K562 (cell line): ENCODE results near the gene SARS1. TPM values are rescaled to one million over a fixed set of nuclear protein-coding genes. Genes with fewer than 3 reads are reported as not detected.

Experiments used
- BCLAF1 ChIP-seq, 2 experiments: fragments of 450-650 bp in 1 of 2; IDR thresholded peaks; 2 replicates each; pipeline ENCODE4 v1.6.1; 2011 to 2017; ENCODE audit warnings: low read depth in 2 of 2, antibody characterized with exemption in 1 of 2, borderline replicate concordance in 1 of 2, low read length in 1 of 2, mild to moderate bottlenecking in 1 of 2, mixed read lengths in 1 of 2; ENCODE audit not compliant: control insufficient read depth in 1 of 2
- CBFA2T3 ChIP-seq: fragments of 450-650 bp; IDR thresholded peaks from 2 replicates; pipeline ENCODE4 v1.6.1; 2017
- DIDO1 ChIP-seq: fragments of 450-650 bp; IDR thresholded peaks from 2 replicates; pipeline ENCODE4 v1.6.1; 2016; ENCODE audit warnings: low read depth, missing biosample characterization, missing genetic modification characterization
- ETV5 ChIP-seq: sonication (generic); formaldehyde crosslinking; IDR thresholded peaks from 2 replicates; pipeline ENCODE4 v1.4.0; 2020; ENCODE audit warnings: low read depth, mild to moderate bottlenecking, missing genetic modification reagents
- GABPB2 ChIP-seq: fragments of 250-450 bp; sonication (Bioruptor Pico); conservative IDR thresholded peaks from 2 replicates; pipeline ENCODE4 v1.5.1; 2021; ENCODE audit warnings: mild to moderate bottlenecking
- HDAC8 ChIP-seq: fragments of 450-650 bp; IDR thresholded peaks from 2 replicates; pipeline ENCODE4 v1.6.1; 2016; ENCODE audit warnings: mild to moderate bottlenecking, missing genetic modification characterization, moderate library complexity, missing compliant biosample characterization
- JUND ChIP-seq, 2 experiments: IDR thresholded peaks; 2 replicates in 1 of 2; 3 replicates in 1 of 2; pipeline ENCODE4 v1.6.1; 2011; ENCODE audit warnings: borderline replicate concordance in 2 of 2, low read depth in 2 of 2, low read length in 2 of 2, improper control_type of control experiment in 1 of 2, missing biosample characterization in 1 of 2, missing genetic modification characterization in 1 of 2, missing genetic modification reagents in 1 of 2
- MCM3 ChIP-seq: fragments of 450-650 bp; IDR thresholded peaks from 2 replicates; pipeline ENCODE4 v1.6.1; 2016
- NFIX ChIP-seq: fragments of 250-450 bp; sonication (Bioruptor Pico); IDR thresholded peaks from 2 replicates; pipeline ENCODE4 v1.4.0; 2020; ENCODE audit warnings: low read depth, mild to moderate bottlenecking, moderate library complexity
- PML ChIP-seq: IDR thresholded peaks from 2 replicates; pipeline ENCODE4 v1.6.1; 2012; ENCODE audit warnings: low read length, inconsistent platforms
- RB1 ChIP-seq: fragments of 450-650 bp; IDR thresholded peaks from 2 replicates; pipeline ENCODE4 v1.6.1; 2017; ENCODE audit warnings: low read depth, mild to moderate bottlenecking
- RFX1 ChIP-seq: fragments of 450-650 bp; IDR thresholded peaks from 2 replicates; pipeline ENCODE4 v1.6.1; 2016; ENCODE audit warnings: mild to moderate bottlenecking, moderate library complexity
- SLC30A9 ChIP-seq: fragments of 250-450 bp; sonication (Bioruptor Pico); IDR thresholded peaks from 2 replicates; pipeline ENCODE4 v1.8.0; 2022; ENCODE audit warnings: mild to moderate bottlenecking, moderate library complexity
- TFE3 ChIP-seq: fragments of 450-650 bp; formaldehyde crosslinking; IDR thresholded peaks from 2 replicates; pipeline ENCODE4 v1.4.0; 2020; ENCODE audit warnings: mild to moderate bottlenecking, mixed read lengths
- TRIM28 ChIP-seq: fragments of 450-650 bp; IDR thresholded peaks from 2 replicates; pipeline ENCODE4 v1.6.1; 2017
- XRCC4 ChIP-seq: IDR thresholded peaks from one replicate; pipeline ENCODE4 v1.6.1; 2011; ENCODE audit not compliant: insufficient read depth, insufficient read length; ENCODE audit errors: extremely low read depth
- ZNF274 ChIP-seq: IDR thresholded peaks from 2 replicates; pipeline ENCODE4 v1.6.1; 2011; ENCODE audit warnings: low read depth, mild to moderate bottlenecking, low read length, moderate library complexity, borderline replicate concordance
- ZNF77 ChIP-seq: fragments of 250-450 bp; sonication (Bioruptor Pico); IDR thresholded peaks from 2 replicates; pipeline ENCODE4 v1.5.0; 2020
- polyA plus RNA-seq, 8 experiments: library from polyadenylated mRNA; depleted of rRNA in 4 of 8; stranded (reverse) in 5 of 8; unstranded in 3 of 8; fragments of >200 nt; fragmentation: Nextera tagmentation in 2 of 8; fragmentation: Illumina TruSeq in 1 of 8; extraction: Ambion mirVana in 2 of 8; extraction: Trizol in 1 of 8; gene quantifications; 2 replicates each; pipeline versions ENCODE4 v1.2.1 to v1.2.3, GENCODE V29; 2011 to 2014; ENCODE audit warnings: inconsistent platforms in 1 of 8, missing spikeins in 1 of 8
- total RNA-seq, 7 experiments: library from RNA; depleted of rRNA in 6 of 7; stranded (reverse); fragments of >200 nt in 6 of 7; fragmentation: Illumina TruSeq in 2 of 7; extraction: Trizol in 2 of 7; gene quantifications; 2 replicates each; pipeline versions ENCODE4 v1.2.1 to v1.2.3, GENCODE V29; 2011 to 2021; ENCODE audit warnings: low replicate concordance in 1 of 7
- TF ChIP-seq, protein P1 (sequence below), 2 experiments: fragments of 150-350 bp in 1 of 2; IDR thresholded peaks; 2 replicates each; pipeline ENCODE4 v1.6.1; 2012 to 2016; ENCODE audit warnings: low read depth in 2 of 2, low read length in 2 of 2, mild to moderate bottlenecking in 1 of 2, moderate library complexity in 1 of 2

SARS1 gene
- total and polyA plus RNA-seq, 9 of the 15 experiments (the other 6 are each of a cell fraction or from before 2014, with no cell fraction given) = 221 to 623 (median 254) TPM

DNA sequence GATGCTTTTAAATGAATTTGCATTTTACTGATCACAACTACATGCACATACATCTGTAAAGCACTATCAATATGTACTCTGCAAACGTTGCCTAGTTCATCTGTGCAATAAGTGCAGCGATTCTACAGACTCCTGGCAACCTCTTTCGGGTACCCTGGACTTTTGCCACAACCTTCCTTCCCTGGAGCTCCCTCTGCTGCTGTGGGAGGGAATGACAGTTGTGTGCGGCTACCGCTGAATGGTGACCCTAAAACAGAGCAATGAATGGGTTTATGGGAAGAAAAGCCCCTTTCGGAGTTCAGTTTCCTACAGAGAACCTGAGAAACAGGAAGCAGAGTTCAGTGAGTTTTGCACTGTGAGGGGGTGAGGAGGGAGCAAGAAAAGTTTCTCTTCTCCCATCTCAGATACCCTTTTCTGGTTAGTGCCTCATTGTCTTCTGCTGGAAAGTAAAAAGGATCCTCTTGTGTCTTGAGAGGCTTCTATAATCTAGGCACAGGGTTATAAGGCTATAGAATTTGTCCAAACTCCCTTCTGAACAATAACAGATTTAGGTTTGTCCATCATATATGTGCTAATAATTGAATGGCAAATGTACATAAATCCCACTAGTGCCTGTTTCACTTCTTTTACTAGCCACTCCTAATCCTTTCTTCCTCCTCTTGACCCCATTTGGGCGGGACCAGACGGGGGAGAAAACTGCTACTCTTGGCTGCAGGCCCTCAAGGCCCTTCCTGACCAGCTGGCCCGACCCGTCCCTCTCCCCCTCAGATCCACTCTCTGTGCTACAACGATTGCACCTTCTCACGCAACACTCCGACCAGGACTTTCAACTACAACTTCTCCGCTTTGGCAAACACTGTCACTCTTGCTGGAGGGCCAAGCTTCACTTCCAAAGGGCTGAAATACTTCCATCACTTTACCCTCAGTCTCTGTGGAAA, 19.8 kb upstream of the SARS1 start (continued):
- TF ChIP-seq TFE3 = no peak
- no peak for TF ChIP-seq GABPB2 (CRISPR knock-in tag)
- TF ChIP-seq RFX1 = no peak
- no peak for TF ChIP-seq MCM3
- peak; percentile 53; the same call in 1 of the 2 replicates for TF ChIP-seq RB1
- no peak for TF ChIP-seq CBFA2T3
- TF ChIP-seq BCLAF1 (IDR thresholded peaks at IDR 0.05; ENCODE audit: borderline replicate concordance in 1 of 2, control insufficient read depth in 1 of 2, low read depth in 2 of 2, low read length in 1 of 2) = no peak
- 0 out of 2 replicates have a peak, but pooled peaks have one; percentile 5 for TF ChIP-seq NFIX (CRISPR knock-in tag)
- TF ChIP-seq HDAC8 (tag) = no peak
- no peak for TF ChIP-seq ETV5 (CRISPR knock-in tag)
- TF ChIP-seq, protein P1, sequence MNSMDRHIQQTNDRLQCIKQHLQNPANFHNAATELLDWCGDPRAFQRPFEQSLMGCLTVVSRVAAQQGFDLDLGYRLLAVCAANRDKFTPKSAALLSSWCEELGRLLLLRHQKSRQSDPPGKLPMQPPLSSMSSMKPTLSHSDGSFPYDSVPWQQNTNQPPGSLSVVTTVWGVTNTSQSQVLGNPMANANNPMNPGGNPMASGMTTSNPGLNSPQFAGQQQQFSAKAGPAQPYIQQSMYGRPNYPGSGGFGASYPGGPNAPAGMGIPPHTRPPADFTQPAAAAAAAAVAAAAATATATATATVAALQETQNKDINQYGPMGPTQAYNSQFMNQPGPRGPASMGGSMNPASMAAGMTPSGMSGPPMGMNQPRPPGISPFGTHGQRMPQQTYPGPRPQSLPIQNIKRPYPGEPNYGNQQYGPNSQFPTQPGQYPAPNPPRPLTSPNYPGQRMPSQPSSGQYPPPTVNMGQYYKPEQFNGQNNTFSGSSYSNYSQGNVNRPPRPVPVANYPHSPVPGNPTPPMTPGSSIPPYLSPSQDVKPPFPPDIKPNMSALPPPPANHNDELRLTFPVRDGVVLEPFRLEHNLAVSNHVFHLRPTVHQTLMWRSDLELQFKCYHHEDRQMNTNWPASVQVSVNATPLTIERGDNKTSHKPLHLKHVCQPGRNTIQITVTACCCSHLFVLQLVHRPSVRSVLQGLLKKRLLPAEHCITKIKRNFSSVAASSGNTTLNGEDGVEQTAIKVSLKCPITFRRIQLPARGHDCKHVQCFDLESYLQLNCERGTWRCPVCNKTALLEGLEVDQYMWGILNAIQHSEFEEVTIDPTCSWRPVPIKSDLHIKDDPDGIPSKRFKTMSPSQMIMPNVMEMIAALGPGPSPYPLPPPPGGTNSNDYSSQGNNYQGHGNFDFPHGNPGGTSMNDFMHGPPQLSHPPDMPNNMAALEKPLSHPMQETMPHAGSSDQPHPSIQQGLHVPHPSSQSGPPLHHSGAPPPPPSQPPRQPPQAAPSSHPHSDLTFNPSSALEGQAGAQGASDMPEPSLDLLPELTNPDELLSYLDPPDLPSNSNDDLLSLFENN (IDR thresholded peaks at IDR 0.05; ENCODE audit: low read depth in 2 of 2, low read length in 2 of 2) = no peak
- no peak for TF ChIP-seq ZNF77 (CRISPR knock-in tag)
- no peak for TF ChIP-seq SLC30A9 (CRISPR knock-in tag)
- no peak for TF ChIP-seq TRIM28
- TF ChIP-seq JUND (IDR thresholded peaks at IDR 0.05; ENCODE audit: borderline replicate concordance, low read depth, low read length) = peak; percentile 50; the same call in 1 of the 2 replicates
- TF ChIP-seq JUND (tag; IDR thresholded peaks at IDR 0.05; ENCODE audit: borderline replicate concordance, low read depth, low read length) = no peak
- no peak for TF ChIP-seq PML
- TF ChIP-seq ZNF274 = no peak
- TF ChIP-seq DIDO1 (tag) = no peak
- TF ChIP-seq XRCC4 = no peak
